DOHH2 (cell line): ENCODE results near the gene TMTC1.

Experiments used
- H3F3A ChIP-seq: fragments of 200-600 bp; sonication (generic), shearing (Covaris generic); 2 replicates; pipeline ENCODE4 v1.6.0; 2016; ENCODE audit warnings: antibody characterized with exemption, mild to moderate bottlenecking; ENCODE audit not compliant: control insufficient read depth, insufficient read depth
- H3K27ac ChIP-seq: fragments of 200-600 bp; sonication (generic); 2 replicates; pipeline ENCODE4 v1.5.1; 2014; ENCODE audit warnings: low read depth, mild to moderate bottlenecking, low read length, moderate library complexity
- H3K27me3 ChIP-seq: fragments of 200-600 bp; sonication (generic); 2 replicates; pipeline ENCODE4 v1.6.1; 2014; ENCODE audit warnings: mild to moderate bottlenecking, low read length, mixed read lengths; ENCODE audit not compliant: control insufficient read depth
- H3K36me3 ChIP-seq: fragments of 200-600 bp; sonication (generic); 2 replicates; pipeline ENCODE4 v1.6.1; 2014; ENCODE audit warnings: mild to moderate bottlenecking, low read length, moderate library complexity, mixed read lengths; ENCODE audit not compliant: control insufficient read depth
- H3K4me1 ChIP-seq: fragments of 200-600 bp; sonication (generic); 2 replicates; pipeline ENCODE4 v1.6.1; 2014; ENCODE audit warnings: mild to moderate bottlenecking, low read length, mixed read lengths; ENCODE audit not compliant: control insufficient read depth
- H3K4me2 ChIP-seq: fragments of 200-600 bp; sonication (generic); 2 replicates; pipeline ENCODE4 v1.6.0; 2014; ENCODE audit warnings: mild to moderate bottlenecking, low read length, moderate library complexity
- H3K4me3 ChIP-seq: fragments of 200-600 bp; sonication (generic); 2 replicates; pipeline ENCODE4 v1.5.1; 2014; ENCODE audit warnings: mild to moderate bottlenecking, low read length, mixed read lengths
- H3K79me2 ChIP-seq: fragments of 200-600 bp; sonication (generic); 2 replicates; pipeline ENCODE4 v1.6.1; 2014; ENCODE audit warnings: mild to moderate bottlenecking, low read length, mixed read lengths; ENCODE audit not compliant: control insufficient read depth
- H3K9me2 ChIP-seq: fragments of 200-600 bp; sonication (generic); replicated peaks from 2 replicates; pipeline ENCODE4 v1.6.1; 2014; ENCODE audit warnings: mild to moderate bottlenecking, low read length, mixed read lengths; ENCODE audit not compliant: control insufficient read depth
- H3K9me3 ChIP-seq: fragments of 200-600 bp; sonication (generic); 2 replicates; pipeline ENCODE4 v1.6.1; 2014; ENCODE audit warnings: antibody characterized with exemption, low read length, mixed read lengths; ENCODE audit not compliant: control insufficient read depth, insufficient read depth
- H4K20me1 ChIP-seq: fragments of 200-600 bp; sonication (generic); 2 replicates; pipeline ENCODE4 v1.6.0; 2014; ENCODE audit warnings: low read depth, mild to moderate bottlenecking, antibody characterized with exemption, low read length, moderate library complexity; ENCODE audit not compliant: control insufficient read depth, insufficient read depth
- EZH2phosphoT487 ChIP-seq: fragments of 200-600 bp; sonication (generic); IDR thresholded peaks from 2 replicates; pipeline ENCODE4 v1.6.1; 2017; ENCODE audit warnings: borderline replicate concordance, mild to moderate bottlenecking, antibody characterized with exemption, low read length, moderate library complexity, mixed read lengths
- TF ChIP-seq, protein P1 (sequence below): fragments of 200-600 bp; sonication (generic); IDR thresholded peaks from one replicate; pipeline ENCODE4 v1.5.1; 2014; ENCODE audit warnings: antibody characterized with exemption, mild to moderate bottlenecking, low read depth, low read length; ENCODE audit not compliant: poor library complexity, severe bottlenecking

The TMTC1 gene

DNA sequence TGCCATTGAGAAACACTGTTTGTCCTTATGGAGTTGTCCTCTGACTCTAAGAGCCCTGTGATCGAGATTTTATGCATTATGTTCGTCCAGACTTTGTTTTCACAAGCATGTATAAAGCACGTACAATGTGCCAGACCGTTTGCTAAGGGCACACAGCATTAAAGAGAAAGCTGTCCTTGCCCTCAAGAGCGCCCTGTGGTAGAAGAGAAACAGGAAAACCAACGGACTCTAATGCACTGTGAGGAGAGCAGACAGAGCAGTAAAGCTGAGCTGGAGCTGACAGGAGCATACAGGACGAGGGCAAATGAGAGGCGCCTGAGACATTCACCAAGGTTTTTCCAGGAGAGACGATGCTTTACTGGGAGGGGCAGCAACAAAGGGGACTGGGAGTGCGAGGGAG, 220.1 kb downstream of the TMTC1 start:
- no peaks in the 10 kb centered on the region for H3F3A ChIP-seq
- H3K27me3 ChIP-seq, result no peaks in the 10 kb centered on the region
- no peaks in the 10 kb centered on the region for H3K9me3 ChIP-seq
- no peak overlapping the region for H3K4me3 ChIP-seq
- no peak overlapping the region for H3K27ac ChIP-seq
- H3K4me2 ChIP-seq, result no peak overlapping the region
- H4K20me1 ChIP-seq, result no peaks in the 10 kb centered on the region
- no peaks in the 10 kb centered on the region for H3K4me1 ChIP-seq
- TF ChIP-seq EZH2phosphoT487, result no peak
- TF ChIP-seq, protein P1, sequence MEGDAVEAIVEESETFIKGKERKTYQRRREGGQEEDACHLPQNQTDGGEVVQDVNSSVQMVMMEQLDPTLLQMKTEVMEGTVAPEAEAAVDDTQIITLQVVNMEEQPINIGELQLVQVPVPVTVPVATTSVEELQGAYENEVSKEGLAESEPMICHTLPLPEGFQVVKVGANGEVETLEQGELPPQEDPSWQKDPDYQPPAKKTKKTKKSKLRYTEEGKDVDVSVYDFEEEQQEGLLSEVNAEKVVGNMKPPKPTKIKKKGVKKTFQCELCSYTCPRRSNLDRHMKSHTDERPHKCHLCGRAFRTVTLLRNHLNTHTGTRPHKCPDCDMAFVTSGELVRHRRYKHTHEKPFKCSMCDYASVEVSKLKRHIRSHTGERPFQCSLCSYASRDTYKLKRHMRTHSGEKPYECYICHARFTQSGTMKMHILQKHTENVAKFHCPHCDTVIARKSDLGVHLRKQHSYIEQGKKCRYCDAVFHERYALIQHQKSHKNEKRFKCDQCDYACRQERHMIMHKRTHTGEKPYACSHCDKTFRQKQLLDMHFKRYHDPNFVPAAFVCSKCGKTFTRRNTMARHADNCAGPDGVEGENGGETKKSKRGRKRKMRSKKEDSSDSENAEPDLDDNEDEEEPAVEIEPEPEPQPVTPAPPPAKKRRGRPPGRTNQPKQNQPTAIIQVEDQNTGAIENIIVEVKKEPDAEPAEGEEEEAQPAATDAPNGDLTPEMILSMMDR, result no peak
- H3K9me2 ChIP-seq, result no peaks in the 10 kb centered on the region
- no peaks in the 10 kb centered on the region for H3K36me3 ChIP-seq
- no peaks in the 10 kb centered on the region for H3K79me2 ChIP-seq

DNA sequence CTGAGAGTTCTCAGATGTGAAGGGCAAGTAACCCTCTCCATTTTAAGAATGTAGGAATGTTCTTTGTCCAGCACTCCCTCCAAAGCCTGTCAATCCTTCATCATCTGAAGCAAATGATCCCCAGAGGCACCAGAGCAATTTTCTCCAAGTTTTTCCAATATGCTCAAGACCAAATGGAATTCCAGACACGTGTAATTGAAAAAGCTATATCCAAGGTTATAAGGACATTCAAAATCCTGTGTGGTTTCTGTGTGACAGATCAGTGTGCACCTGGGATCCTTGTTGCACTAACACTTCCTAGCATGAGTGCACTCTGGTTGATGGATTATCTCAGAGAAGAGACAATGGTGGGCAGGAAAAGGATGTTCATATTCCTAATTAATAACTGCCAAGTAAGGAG, 220.7 kb downstream of the TMTC1 start:
- H3K27ac ChIP-seq, result no peak overlapping the region
- no peaks in the 10 kb centered on the region for H4K20me1 ChIP-seq
- no peaks in the 10 kb centered on the region for H3F3A ChIP-seq
- H3K27me3 ChIP-seq, result no peaks in the 10 kb centered on the region
- H3K4me2 ChIP-seq, result no peak overlapping the region
- no peaks in the 10 kb centered on the region for H3K79me2 ChIP-seq
- no peaks in the 10 kb centered on the region for H3K9me3 ChIP-seq
- H3K4me1 ChIP-seq, result no peaks in the 10 kb centered on the region
- no peak overlapping the region for H3K4me3 ChIP-seq
- no peaks in the 10 kb centered on the region for H3K9me2 ChIP-seq
- no peaks in the 10 kb centered on the region for H3K36me3 ChIP-seq
- TF ChIP-seq, protein P1, result no peak
- no peak for TF ChIP-seq EZH2phosphoT487

DNA sequence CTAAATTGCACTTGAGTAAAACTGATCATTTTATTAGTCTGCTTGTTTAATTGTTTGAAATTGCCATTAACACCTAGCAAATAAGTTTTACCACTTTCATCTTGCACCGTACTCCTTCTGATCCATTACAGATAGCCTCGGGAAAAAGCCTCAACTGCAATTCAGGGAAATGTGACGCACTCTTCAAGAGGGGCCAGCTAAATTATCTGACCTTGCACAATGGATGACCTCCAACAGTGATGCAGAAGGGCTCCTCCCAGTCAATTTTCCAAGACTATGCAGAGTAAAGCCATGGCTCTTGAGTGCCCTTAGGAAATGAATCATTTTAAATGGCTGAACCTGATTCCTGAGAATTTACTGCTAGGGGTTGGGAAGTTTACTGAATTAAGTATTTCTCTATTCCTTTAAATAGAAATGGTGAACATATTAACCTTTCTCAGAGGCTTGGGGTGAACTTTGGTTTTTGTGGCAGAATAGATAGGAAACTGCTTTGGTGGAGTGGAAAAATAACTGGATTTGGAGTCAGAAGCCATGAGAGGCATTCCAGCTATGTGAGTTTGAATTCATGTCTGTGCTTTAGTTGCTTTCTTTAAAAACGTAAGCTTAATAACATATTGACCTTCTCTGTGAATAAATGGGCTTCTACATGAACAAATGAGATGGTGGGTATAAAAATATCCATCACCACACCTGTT, 221.5 kb downstream of the TMTC1 start:
- H3K4me3 ChIP-seq, result no peak overlapping the region
- no peaks in the 10 kb centered on the region for H3K9me2 ChIP-seq
- no peak overlapping the region for H3K4me2 ChIP-seq
- no peaks in the 10 kb centered on the region for H3K27me3 ChIP-seq
- H4K20me1 ChIP-seq, result no peaks in the 10 kb centered on the region
- H3K9me3 ChIP-seq, result no peaks in the 10 kb centered on the region
- H3K79me2 ChIP-seq, result no peaks in the 10 kb centered on the region
- no peak overlapping the region for H3K27ac ChIP-seq
- no peak for TF ChIP-seq EZH2phosphoT487
- TF ChIP-seq, protein P1, result no peak
- no peaks in the 10 kb centered on the region for H3K4me1 ChIP-seq
- no peaks in the 10 kb centered on the region for H3F3A ChIP-seq
- H3K36me3 ChIP-seq, result no peaks in the 10 kb centered on the region
